ENCODE measurements around the gene EPHA1.
A peak's percentile ranks its signal among the peaks of the same experiment; 100 is the strongest.

Gene EPHA1

GRCh38 chr7:143382791-143383641 is 25.6 kb downstream of the EPHA1 start:
- Mint-ChIP-seq H3K27me3 (no peaks in the 10 kb centered on the region), H3K27ac (no peak overlapping the region), H3K4me1 (peaks cover 30% of the 10 kb centered on the region), H3K9me3 (no peaks in the 10 kb centered on the region), H3K36me3 (ENCODE audit: low read depth) (peaks cover 2% of the 10 kb centered on the region), H3K4me3 (peak overlapping the region; percentile 74)
- ATAC-seq (no peak), DNase-seq (no peak)

- no peaks in the 10 kb centered on the region for H3K27me3 Mint-ChIP-seq
- DNase-seq (no peak), ATAC-seq (no peak)
- H3K4me3 Mint-ChIP-seq: peak overlapping the region; percentile 74
- H3K27ac Mint-ChIP-seq: peak overlapping the region; percentile 29
- peaks cover 2% of the 10 kb centered on the region for H3K36me3 Mint-ChIP-seq (ENCODE audit: low read depth)
- no peaks in the 10 kb centered on the region for H3K9me3 Mint-ChIP-seq
- peaks cover 34% of the 10 kb centered on the region for H3K4me1 Mint-ChIP-seq
These were observed 26.4 kb downstream of the EPHA1 start for GRCh38 chr7:143382126-143382790.

GRCh38 chr7:143381427-143382125 is 27.1 kb downstream of the EPHA1 start:
- Mint-ChIP-seq H3K9me3 (no peaks in the 10 kb centered on the region), H3K4me1 (peaks cover 39% of the 10 kb centered on the region), H3K36me3 (ENCODE audit: low read depth) (peaks cover 2% of the 10 kb centered on the region), H3K27me3 (no peaks in the 10 kb centered on the region), H3K27ac (peak overlapping the region; percentile 29), H3K4me3 (peak overlapping the region; percentile 74)
- ATAC-seq (peak; percentile 1), DNase-seq (no peak)

GRCh38 chr7:143380646-143381426 is 27.8 kb downstream of the EPHA1 start, which contains the start of gene ZYX:
TSS of gene ZYX (plus strand) at chr7:143381345. CDS start at chr7:143381572, 227 bp downstream.
- H3K27ac Mint-ChIP-seq: peak within 1 kb of the TSS; percentile 89
- peak within 1 kb of the TSS; percentile 86 for H3K4me3 Mint-ChIP-seq
- no peaks in the 10 kb centered on the region for H3K27me3 Mint-ChIP-seq
- peaks cover 2% of the 10 kb centered on the region for H3K36me3 Mint-ChIP-seq (ENCODE audit: low read depth)
- DNase-seq (peak; percentile 88), ATAC-seq (peak; percentile 81)
- peaks cover 47% of the 10 kb centered on the region for H3K4me1 Mint-ChIP-seq
- H3K9me3 Mint-ChIP-seq: no peaks in the 10 kb centered on the region

- H3K4me1 Mint-ChIP-seq: peaks cover 52% of the 10 kb centered on the region
- DNase-seq (peak; percentile 90), ATAC-seq (peak; percentile 53)
- peak overlapping the region; percentile 89 for H3K27ac Mint-ChIP-seq
- peaks cover 2% of the 10 kb centered on the region for H3K36me3 Mint-ChIP-seq (ENCODE audit: low read depth)
- H3K4me3 Mint-ChIP-seq: peak overlapping the region; percentile 86
- no peaks in the 10 kb centered on the region for H3K27me3 Mint-ChIP-seq
- no peaks in the 10 kb centered on the region for H3K9me3 Mint-ChIP-seq
These were observed 28.4 kb downstream of the EPHA1 start for GRCh38 chr7:143380260-143380645.

GRCh38 chr7:143379611-143380259 is 28.9 kb downstream of the EPHA1 start:
- peak overlapping the region; percentile 89 for H3K27ac Mint-ChIP-seq
- H3K4me3 Mint-ChIP-seq: peak overlapping the region; percentile 86
- no peak for DNase-seq

GRCh38 chr7:143376396-143376795 is 32.3 kb downstream of the EPHA1 start:
- H3K4me1 Mint-ChIP-seq: peaks cover 77% of the 10 kb centered on the region
- H3K27me3 Mint-ChIP-seq: no peaks in the 10 kb centered on the region
- no peaks in the 10 kb centered on the region for H3K9me3 Mint-ChIP-seq
- H3K4me3 Mint-ChIP-seq: no peak overlapping the region
- no peak for DNase-seq
- no peak for ATAC-seq
- H3K27ac Mint-ChIP-seq: peak overlapping the region; percentile 92
- H3K36me3 Mint-ChIP-seq (ENCODE audit: low read depth): no peaks in the 10 kb centered on the region

More at GRCh38 chr7:143379611-143380259, 28.9 kb downstream of the EPHA1 start:
- no peaks in the 10 kb centered on the region for H3K27me3 Mint-ChIP-seq
- peaks cover 58% of the 10 kb centered on the region for H3K4me1 Mint-ChIP-seq
- no peaks in the 10 kb centered on the region for H3K9me3 Mint-ChIP-seq
- no peak for ATAC-seq
- peaks cover 2% of the 10 kb centered on the region for H3K36me3 Mint-ChIP-seq (ENCODE audit: low read depth)

GRCh38 chr7:143375298-143376034 is 33.2 kb downstream of the EPHA1 start:
- peak; percentile 48 for DNase-seq
- no peaks in the 10 kb centered on the region for H3K36me3 Mint-ChIP-seq (ENCODE audit: low read depth)
- no peaks in the 10 kb centered on the region for H3K9me3 Mint-ChIP-seq
- no peaks in the 10 kb centered on the region for H3K27me3 Mint-ChIP-seq
- H3K27ac Mint-ChIP-seq: peak overlapping the region; percentile 92
- peaks cover 82% of the 10 kb centered on the region for H3K4me1 Mint-ChIP-seq
- peak overlapping the region; percentile 41 for H3K4me3 Mint-ChIP-seq
- peak; percentile 67 for ATAC-seq

GRCh38 chr7:143374561-143374960 is 34.1 kb downstream of the EPHA1 start:
- ATAC-seq (no peak), DNase-seq (no peak)
- Mint-ChIP-seq H3K9me3 (no peaks in the 10 kb centered on the region), H3K27ac (peak overlapping the region; percentile 92), H3K36me3 (ENCODE audit: low read depth) (no peaks in the 10 kb centered on the region), H3K4me3 (no peak overlapping the region), H3K27me3 (no peaks in the 10 kb centered on the region), H3K4me1 (peaks cover 82% of the 10 kb centered on the region)

- Mint-ChIP-seq H3K4me1 (peaks cover 69% of the 10 kb centered on the region), H3K27me3 (no peaks in the 10 kb centered on the region), H3K9me3 (no peaks in the 10 kb centered on the region), H3K27ac (peak overlapping the region; percentile 37), H3K4me3 (no peak overlapping the region), H3K36me3 (ENCODE audit: low read depth) (no peaks in the 10 kb centered on the region)
- no peak for DNase-seq
- no peak for ATAC-seq
These were observed 35.3 kb downstream of the EPHA1 start for GRCh38 chr7:143373255-143373794.

- Mint-ChIP-seq H3K4me1 (peaks cover 61% of the 10 kb centered on the region), H3K4me3 (no peak overlapping the region), H3K27ac (peak overlapping the region; percentile 79), H3K36me3 (ENCODE audit: low read depth) (no peaks in the 10 kb centered on the region), H3K9me3 (no peaks in the 10 kb centered on the region), H3K27me3 (peaks cover 2% of the 10 kb centered on the region)
- DNase-seq (peak; percentile 60), ATAC-seq (peak; percentile 71)
These were observed 36.6 kb downstream of the EPHA1 start for GRCh38 chr7:143372070-143372469.

- no peak overlapping the region for H3K4me3 Mint-ChIP-seq
- H3K27ac Mint-ChIP-seq: no peak overlapping the region
- ATAC-seq: peak; percentile 33
- peaks cover 8% of the 10 kb centered on the region for H3K27me3 Mint-ChIP-seq
- no peaks in the 10 kb centered on the region for H3K9me3 Mint-ChIP-seq
- H3K36me3 Mint-ChIP-seq (ENCODE audit: low read depth): no peaks in the 10 kb centered on the region
- peaks cover 41% of the 10 kb centered on the region for H3K4me1 Mint-ChIP-seq
- no peak for DNase-seq
These were observed 38.7 kb downstream of the EPHA1 start for GRCh38 chr7:143369678-143370651.

All from activated naive CD8-positive, alpha-beta T cell treated with anti-CD3 and anti-CD28 coated beads, Interleukin-2, amount 50 U/mL, for 24 hours (primary cell).